Ovary (tissue), 3 donors: Measurements from ENCODE around the gene FAM3A.

Experiments
- EP300 ChIP-seq: sonication (generic); formaldehyde crosslinking; IDR thresholded peaks from one replicate; pipeline ENCODE4 v1.6.1; 2017; ENCODE audit warnings: antibody characterized with exemption
- POLR2A ChIP-seq: fragments of 450-650 bp; IDR thresholded peaks from one replicate; pipeline ENCODE4 v1.6.1; 2017; ENCODE audit warnings: antibody characterized with exemption, mild to moderate bottlenecking, moderate library complexity
- TF ChIP-seq, protein P1 (sequence below), 3 donors: fragments of 450-650 bp in 2 of 3; fragments of 200-600 bp in 1 of 3; IDR thresholded peaks; one replicate each; pipeline versions ENCODE4 v1.5.1 to v1.8.0; 2016 to 2022; ENCODE audit warnings: antibody characterized with exemption in 3 of 3, mild to moderate bottlenecking in 1 of 3
- donor health status: DM: no; HTN: no; CAD: no.

DNA sequence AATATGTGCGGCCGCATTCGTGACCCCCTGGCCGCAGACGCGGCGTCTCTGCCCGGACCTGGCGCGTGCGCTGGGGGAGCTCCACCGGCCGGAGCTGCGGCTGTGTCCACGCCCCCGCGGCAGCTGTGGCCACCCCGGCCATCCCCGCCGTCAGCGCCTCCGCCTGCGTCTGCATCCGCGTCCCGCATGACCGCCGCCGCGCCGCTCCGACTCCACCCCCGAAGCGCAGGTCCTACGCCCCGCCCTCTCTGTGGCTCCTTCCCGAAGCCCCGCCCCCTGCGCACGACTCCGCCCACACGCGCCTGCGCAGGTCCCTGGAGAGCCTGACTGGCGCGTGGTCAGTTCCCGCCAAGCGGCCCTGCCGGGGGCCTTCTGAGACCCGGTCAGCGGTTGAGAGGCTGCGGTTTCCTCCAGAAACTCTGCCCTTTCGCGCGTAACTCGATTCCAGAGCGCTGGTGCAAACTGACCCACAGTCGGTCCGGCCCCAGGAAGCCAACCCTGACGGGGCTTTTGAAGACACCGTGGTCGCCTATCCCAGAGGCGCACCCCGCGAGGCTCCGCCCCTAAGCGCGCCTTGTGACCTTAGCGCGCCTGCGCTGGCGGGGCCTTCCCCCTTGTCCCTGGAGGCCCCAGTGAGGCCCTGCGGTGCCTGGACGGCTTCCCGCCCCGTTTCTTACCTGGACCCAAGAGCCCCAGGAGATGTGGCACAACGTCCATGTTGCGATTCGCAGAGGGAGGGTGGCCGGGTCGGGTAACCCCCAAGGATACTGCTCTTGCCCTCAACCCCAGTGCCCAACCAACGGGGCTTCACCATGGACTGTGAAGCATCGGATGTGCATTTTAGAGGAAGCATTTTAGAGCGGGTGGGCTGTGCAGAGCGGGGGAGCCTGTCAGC is 37.1 kb downstream of the FAM3A start, which contains the start of gene LAGE3:
- TF ChIP-seq, protein P1, sequence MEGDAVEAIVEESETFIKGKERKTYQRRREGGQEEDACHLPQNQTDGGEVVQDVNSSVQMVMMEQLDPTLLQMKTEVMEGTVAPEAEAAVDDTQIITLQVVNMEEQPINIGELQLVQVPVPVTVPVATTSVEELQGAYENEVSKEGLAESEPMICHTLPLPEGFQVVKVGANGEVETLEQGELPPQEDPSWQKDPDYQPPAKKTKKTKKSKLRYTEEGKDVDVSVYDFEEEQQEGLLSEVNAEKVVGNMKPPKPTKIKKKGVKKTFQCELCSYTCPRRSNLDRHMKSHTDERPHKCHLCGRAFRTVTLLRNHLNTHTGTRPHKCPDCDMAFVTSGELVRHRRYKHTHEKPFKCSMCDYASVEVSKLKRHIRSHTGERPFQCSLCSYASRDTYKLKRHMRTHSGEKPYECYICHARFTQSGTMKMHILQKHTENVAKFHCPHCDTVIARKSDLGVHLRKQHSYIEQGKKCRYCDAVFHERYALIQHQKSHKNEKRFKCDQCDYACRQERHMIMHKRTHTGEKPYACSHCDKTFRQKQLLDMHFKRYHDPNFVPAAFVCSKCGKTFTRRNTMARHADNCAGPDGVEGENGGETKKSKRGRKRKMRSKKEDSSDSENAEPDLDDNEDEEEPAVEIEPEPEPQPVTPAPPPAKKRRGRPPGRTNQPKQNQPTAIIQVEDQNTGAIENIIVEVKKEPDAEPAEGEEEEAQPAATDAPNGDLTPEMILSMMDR (IDR thresholded peaks at IDR 0.05), result no peak
- no peak for TF ChIP-seq EP300
- TF ChIP-seq POLR2A, result peak; percentile 25
